ENCODE results near the gene CYFIP2.

The CYFIP2 gene

GRCh38 chr5:157288405-157289163, 22.7 kb downstream of the CYFIP2 start:
- DNase-seq (ENCODE audit: low read depth), result no peak

GRCh38 chr5:157289164-157289819, 23.4 kb downstream of the CYFIP2 start:
- no peak for DNase-seq (ENCODE audit: low read depth)

GRCh38 chr5:157290156-157290980, 24.4 kb downstream of the CYFIP2 start:
- peak; percentile 39 for DNase-seq (ENCODE audit: low read depth)

- no peak for DNase-seq (ENCODE audit: low read depth)
Observed at GRCh38 chr5:157290981-157291711, 25.2 kb downstream of the CYFIP2 start.

GRCh38 chr5:157292599-157292998, 26.7 kb downstream of the CYFIP2 start:
- DNase-seq (ENCODE audit: low read depth), result no peak

- no peak for DNase-seq (ENCODE audit: low read depth)
Observed at GRCh38 chr5:157294407-157295091, 28.6 kb downstream of the CYFIP2 start.

GRCh38 chr5:157295247-157295646, 29.3 kb downstream of the CYFIP2 start:
- DNase-seq (ENCODE audit: low read depth), result no peak

- DNase-seq (ENCODE audit: low read depth), result no peak
Observed at GRCh38 chr5:157300564-157300963, 34.6 kb downstream of the CYFIP2 start.

GRCh38 chr5:157301066-157301465, 35.1 kb downstream of the CYFIP2 start:
- no peak for DNase-seq (ENCODE audit: low read depth)

- no peak for DNase-seq (ENCODE audit: low read depth)
Observed at GRCh38 chr5:157303023-157303422, 37.1 kb downstream of the CYFIP2 start.

GRCh38 chr5:157303667-157304327, 37.9 kb downstream of the CYFIP2 start:
- DNase-seq (ENCODE audit: low read depth), result no peak

- no peak for DNase-seq (ENCODE audit: low read depth)
Observed at GRCh38 chr5:157306081-157306480, 40.2 kb downstream of the CYFIP2 start.

- no peak for DNase-seq (ENCODE audit: low read depth)
Observed at GRCh38 chr5:157306692-157307471, 41.0 kb downstream of the CYFIP2 start.

- DNase-seq (ENCODE audit: low read depth), result no peak
Observed at GRCh38 chr5:157308836-157309465, 43.0 kb downstream of the CYFIP2 start.

GRCh38 chr5:157309796-157310195, 43.9 kb downstream of the CYFIP2 start:
- DNase-seq (ENCODE audit: low read depth), result no peak

- no peak for DNase-seq (ENCODE audit: low read depth)
Observed at GRCh38 chr5:157311595-157311994, 45.7 kb downstream of the CYFIP2 start.

GRCh38 chr5:157312492-157312891, 46.6 kb downstream of the CYFIP2 start:
- DNase-seq (ENCODE audit: low read depth), result no peak

GRCh38 chr5:157322581-157322980, 56.7 kb downstream of the CYFIP2 start:
- no peak for DNase-seq (ENCODE audit: low read depth)

- DNase-seq (ENCODE audit: low read depth), result no peak
Observed at GRCh38 chr5:157323107-157323706, 57.3 kb downstream of the CYFIP2 start.
